ENCODE results near the gene DCAF5. TPM values are rescaled to one million over a fixed set of nuclear protein-coding genes. Genes with fewer than 3 reads are reported as not detected.
"Not testable (repeated sequence)": the region's sequence is repeated elsewhere in the genome, so short reads cannot be mapped to it uniquely, and the experiment has no call there.

DCAF5 gene
- total RNA-seq, 1 experiment from 2014 or later = 19.6 TPM

DNA sequence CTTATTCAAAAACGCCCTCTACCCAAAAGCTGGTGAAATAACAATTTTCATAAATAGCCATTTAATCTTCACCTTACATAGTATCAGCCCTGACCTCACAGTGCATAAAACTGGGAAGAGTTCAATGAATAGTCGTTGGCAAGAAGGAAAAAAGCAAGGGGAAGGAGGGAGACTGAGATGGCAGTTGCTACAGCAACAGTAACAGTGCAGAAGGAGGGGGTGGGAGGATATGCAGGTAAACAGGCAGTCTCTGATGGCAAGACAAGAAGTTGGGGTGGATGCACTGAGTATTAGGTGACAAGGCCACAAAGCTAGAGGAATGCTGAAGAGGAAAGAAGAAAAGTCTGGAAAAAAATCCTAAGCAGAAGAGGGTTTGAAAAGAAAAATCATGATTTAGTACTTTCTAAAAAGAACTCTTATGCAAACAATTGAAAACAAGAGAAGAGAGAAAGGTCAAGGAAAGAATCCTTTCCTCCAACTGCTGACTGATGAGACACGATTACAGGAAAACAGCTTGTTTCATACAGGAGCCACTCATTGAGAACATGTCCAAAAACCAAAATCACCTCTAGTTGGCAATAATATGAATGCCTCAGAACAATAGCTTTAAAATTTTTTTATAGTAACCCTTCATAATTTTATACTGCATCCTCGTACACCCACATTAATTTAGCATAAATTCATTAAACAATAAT, 56.0 kb downstream of the DCAF5 start:
- no peak for DNase-seq (ENCODE audit: low read depth)

DNA sequence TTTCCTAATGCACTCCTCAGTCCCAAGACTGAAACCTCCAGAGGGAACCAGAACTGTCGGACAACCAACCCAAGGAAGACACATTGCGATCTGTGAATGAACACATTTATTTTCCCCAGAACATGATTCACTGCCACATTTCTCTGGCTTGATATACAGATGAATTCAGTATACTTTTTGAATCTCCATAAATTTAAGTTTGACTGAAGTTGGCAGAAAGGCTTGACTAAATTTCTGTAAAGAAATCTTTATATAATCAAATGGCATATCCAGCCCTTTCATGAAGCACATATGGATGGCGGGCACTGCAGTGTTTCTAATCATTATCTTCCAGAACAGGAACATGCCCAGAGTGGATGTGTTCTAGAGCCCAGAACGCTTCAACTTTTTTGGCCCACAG, 56.7 kb downstream of the DCAF5 start:
- DNase-seq (ENCODE audit: low read depth) = no peak

- DNase-seq (ENCODE audit: low read depth) = no peak
Observed at GRCh38 chr14:69094481-69094880, 58.4 kb downstream of the DCAF5 start.

DNA sequence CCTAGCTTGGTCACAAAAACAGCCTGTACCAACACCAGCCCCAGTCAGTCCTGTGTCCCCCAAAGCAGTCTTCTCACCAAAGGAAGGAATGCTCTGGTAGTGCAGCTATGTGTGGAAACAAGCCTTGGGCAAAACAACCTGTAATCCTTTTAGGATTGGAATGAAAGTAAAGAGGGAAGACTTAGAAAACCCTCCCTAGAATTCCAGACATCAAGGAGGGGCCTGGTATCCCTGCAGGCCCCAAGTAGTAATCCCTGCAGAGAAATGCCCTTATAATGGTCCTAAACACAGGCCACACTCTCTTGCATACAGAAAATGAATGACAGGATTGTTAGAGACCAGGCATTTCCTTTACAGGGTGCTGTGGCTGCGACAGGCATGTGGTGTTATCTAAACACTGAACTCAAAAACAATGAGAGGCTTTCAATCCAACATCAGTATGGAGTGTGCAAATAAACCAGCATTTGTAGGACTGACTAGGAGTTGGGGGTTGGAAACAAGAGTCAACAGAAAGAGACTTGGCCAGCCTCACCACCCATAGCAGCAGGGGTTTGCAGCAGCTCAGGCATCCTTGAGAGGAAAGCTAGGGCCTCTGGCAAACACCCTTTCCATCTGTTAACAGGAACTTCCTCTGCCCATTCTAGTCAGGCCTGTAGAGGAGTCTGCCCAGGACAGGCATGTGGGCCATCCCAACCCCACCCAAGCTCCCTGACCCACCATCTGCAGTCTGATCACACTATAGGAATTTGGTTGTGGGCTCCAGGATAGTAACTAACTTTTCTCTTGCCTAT, 59.1 kb downstream of the DCAF5 start:
- peak; percentile 39 for DNase-seq (ENCODE audit: low read depth)

DNA sequence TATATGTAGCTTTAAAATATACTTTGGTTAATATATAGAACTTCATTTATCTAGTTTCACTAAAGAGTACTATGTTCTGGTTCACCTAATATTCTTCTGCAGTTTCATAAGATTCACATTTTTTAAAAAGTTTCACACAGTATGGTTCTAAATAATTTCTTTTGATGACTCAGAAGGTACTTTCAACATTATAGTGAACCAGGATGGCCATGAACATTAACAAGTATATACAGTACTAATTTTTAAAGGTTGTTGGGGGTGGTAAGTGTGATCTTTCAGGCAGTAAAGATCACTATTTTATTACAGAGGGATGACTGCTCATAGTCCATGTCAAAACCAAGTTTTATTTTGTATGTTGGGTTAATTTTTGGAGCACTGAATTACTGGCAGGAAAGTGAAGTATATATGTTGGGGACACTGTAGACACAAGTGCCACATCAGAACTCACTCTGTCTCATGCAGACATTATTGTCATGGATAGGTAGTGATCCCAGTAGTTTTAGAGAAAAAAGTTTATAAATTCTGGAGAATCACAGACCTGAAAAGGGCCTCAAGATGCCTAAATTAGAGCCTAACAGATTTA, 60.0 kb downstream of the DCAF5 start:
- DNase-seq (ENCODE audit: low read depth) = no peak

- DNase-seq (ENCODE audit: low read depth) = no peak
Observed at GRCh38 chr14:69091695-69092094, 61.2 kb downstream of the DCAF5 start.

- no peak for DNase-seq (ENCODE audit: low read depth)
Observed at GRCh38 chr14:69091006-69091405, 61.9 kb downstream of the DCAF5 start.

DNA sequence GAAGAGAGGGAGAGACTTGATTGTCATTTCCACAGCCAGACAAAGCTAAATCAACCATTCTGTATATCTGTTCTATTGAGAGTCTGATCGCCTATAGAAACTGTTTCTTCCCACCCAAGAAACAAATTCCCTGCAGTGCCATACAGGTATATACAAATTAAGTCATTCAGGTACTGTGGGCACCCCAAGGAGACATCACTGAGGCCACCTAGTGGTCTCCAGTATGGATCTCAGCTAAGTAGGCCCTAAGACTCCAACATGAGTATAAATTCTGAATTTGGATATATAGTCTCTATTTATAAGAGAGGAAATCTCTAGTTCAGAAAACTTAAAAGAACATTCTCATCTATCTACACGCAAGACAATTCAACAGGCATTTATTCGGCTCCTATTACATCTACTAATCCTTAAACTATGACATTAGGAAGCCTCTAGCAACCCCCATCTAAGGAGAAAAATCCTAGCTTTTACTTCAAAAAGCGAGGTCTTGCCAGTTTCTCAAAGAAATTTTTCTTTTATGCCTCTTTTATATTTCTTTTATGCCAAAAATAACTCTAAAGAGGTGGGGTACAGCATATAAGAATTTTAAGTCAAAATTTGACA, 62.6 kb downstream of the DCAF5 start:
- DNase-seq (ENCODE audit: low read depth) = no peak

- DNase-seq (ENCODE audit: low read depth) = no peak
Observed at GRCh38 chr14:69089046-69089445, 63.9 kb downstream of the DCAF5 start.

GRCh38 chr14:69088586-69088985, 64.3 kb downstream of the DCAF5 start:
- peak; percentile 22 for DNase-seq (ENCODE audit: low read depth)

GRCh38 chr14:69087061-69087461, 65.9 kb downstream of the DCAF5 start:
- no peak for DNase-seq (ENCODE audit: low read depth)

- DNase-seq (ENCODE audit: low read depth) = no peak
Observed at GRCh38 chr14:69086537-69086936, 66.4 kb downstream of the DCAF5 start.

DNA sequence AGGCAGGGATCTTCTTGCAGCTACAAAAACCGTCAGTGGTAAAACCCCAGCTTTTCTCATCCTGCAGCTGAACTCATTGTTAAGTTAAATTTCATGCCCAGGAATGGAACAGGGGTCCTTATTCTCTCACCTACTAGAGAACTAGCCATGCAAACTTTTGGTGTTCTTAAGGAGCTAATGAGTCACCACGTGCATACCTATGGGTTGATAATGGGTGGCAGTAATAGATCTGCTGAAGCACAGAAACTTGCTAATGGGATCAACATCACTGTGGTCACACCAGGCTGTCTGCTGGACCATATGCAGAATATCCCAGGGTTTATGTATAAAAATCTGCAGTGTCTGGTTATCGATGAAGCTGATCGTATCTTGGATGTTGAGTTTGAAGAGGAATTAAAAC, 68.9 kb downstream of the DCAF5 start:
- DNase-seq (ENCODE audit: low read depth) = no peak

DNA sequence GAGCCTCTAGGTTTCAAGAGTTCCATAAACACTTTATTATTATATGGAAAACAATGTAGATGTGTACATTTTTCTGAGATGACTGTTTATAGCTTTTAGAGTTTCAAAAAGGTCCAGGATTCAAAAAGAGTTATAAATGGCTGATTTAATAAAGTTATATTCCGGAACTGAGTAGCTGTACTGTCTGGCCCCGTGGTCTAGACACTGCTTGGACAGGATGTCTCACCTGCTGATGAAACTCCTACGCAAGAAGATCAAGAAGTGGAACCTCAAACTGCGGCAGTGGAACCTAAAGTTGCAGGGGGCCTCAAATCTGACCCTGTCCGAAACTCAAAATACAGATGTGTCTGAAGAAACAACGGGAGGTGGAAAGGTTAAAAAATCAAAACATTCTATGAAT, 69.7 kb downstream of the DCAF5 start:
- DNase-seq (ENCODE audit: low read depth) = no peak

DNA sequence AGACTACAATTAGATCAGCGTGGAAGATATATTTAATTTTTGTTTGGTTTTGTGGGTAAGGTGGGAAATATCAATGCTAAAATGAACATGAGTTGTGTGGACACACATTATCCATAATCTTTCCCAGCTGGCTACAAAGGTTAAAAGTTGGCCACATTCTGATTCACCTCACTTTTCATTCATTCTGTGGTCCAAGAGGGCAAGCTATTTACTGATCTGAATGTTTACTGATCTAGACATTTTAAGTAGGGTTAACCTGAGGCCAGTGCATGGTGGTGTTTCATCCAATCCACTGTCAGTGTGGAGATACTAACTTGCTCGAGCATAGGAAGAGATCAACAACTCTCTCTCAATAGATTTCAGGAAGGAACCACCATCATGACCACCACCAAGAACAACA, 71.6 kb downstream of the DCAF5 start:
- peak; percentile 14 for DNase-seq (ENCODE audit: low read depth)

DNA sequence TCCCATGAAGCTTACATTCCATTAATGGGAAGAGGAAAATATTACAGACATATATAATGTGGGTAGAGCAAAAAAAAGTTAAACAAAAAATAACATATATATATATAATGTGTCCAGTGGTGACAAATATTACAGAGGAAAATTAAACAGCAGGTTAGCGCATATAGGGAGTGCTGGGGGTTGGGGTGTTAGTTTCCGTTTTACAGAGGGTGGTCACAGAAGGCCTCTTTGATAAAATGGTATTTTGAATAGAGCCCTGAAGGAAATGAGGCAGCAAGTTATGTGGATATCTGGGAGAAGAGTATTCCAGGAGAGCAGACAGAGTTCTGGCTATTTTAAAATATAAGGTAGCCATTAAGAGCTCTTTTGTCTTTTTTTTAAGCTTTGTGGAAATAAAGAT, 73.2 kb downstream of the DCAF5 start:
- DNase-seq (ENCODE audit: low read depth) = no peak

- peak; percentile 60 for DNase-seq (ENCODE audit: low read depth)
Observed at GRCh38 chr14:69079188-69079742, 73.7 kb downstream of the DCAF5 start.

DNA sequence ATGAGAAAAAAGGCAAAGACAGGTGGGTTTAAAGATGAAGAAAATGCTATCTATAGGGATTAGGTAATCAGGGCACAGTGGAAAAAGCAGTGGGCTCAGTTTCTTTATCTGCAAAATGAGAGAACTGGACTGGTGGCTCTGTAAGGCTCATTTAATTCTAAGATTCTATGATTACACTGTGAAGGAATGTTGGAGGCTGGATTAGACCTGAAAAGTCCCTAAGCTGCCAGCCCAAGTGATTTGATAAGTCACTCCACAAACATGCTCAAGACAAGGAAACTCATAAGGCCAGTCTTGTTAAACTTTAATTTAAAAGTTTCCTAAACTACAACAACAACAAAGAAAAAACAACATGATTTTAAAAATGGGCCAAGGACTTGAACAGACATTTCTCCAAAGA, 75.1 kb downstream of the DCAF5 start:
- DNase-seq (ENCODE audit: low read depth) = peak; percentile 65

DNA sequence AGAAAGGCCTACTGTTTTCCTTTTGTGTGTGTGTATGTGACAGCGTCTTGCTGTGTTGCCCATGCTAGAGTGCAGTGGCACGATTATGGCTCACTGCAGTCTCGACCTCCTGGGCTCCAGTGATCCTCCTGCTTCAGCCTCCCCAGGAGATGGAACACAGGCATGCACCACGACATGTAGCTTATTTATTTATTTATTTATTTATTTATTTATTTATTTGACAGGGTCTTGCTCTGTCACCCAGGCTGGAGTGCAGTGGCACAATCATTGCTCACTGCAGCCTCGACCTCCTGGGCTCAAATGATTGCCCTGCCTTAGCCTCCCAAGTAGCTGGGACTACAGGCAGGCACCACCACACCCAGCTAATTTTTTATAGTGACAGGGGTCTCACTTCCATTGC, 75.7 kb downstream of the DCAF5 start:
- DNase-seq (ENCODE audit: low read depth) = not testable (repeated sequence)

DNA sequence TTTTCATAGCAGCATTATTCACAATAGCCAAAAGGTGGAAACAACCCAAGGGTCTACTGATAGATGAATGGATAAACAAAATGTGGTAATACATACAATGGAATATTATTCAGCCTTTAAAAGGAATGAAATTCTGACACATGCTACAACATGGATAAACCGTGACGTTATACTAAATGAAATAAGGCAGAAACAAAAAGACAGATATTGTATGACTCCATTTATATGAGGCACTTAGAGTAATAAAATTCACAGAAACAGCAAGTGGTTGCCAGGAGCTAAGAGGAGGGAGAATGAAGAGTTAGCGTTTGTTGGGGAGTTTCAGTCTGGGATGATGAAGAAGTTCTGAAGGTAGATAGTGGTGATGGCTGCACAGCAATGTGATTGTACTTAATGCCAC, 76.6 kb downstream of the DCAF5 start:
- DNase-seq (ENCODE audit: low read depth) = no peak

DNA sequence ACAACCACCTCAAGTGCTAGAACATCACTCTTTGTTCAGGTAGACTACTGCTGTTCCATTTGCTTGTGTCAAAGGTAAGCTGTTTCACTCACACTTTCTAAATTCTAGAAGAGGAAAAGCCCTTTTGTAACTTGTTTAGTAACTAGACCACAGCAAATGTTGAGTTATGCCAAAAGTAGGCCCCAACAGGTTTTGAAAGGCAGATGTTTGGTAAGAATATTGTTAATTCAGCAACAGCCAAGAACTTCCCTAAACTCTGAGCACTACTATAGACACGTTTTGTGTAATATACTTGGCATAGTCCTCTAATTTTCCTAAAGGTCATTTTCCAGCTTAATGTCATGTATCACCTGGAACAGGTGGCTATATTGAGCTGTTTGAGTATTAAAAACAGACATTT, 79.0 kb downstream of the DCAF5 start:
- no peak for DNase-seq (ENCODE audit: low read depth)

DNA sequence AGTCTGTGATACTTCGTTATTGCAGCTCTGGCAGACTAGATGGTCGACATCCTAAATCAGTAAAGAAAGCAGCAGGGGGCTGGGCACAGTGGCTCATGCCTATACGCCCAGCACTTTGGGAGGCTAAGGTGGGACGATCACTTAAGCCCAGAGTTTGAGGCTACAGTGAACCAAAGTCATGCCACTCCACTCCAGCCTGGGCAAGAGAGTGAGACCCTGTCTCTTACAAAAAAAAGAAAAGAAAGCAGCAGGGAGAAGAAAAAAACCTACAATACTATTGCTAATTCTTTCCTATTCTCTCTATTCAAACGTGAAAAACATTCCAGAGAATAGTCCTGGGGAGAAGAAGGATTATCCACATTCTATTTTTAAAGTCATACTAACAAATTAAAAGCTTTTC, 79.5 kb downstream of the DCAF5 start:
- DNase-seq (ENCODE audit: low read depth) = no peak

All from LHCN-M2 (cell line).